NCI-H774 (cell line): ENCODE data around the gene EGLN2.
A peak's percentile ranks its signal among the peaks of the same experiment; 100 is the strongest.
"Not testable (repeated sequence)": the region's sequence is repeated elsewhere in the genome, so short reads cannot be mapped to it uniquely, and the experiment has no call there.

ENCODE experiments used
- DNase-seq: peaks from one replicate; lab custom pipeline; 2025; lab: John Stamatoyannopoulos, UW

EGLN2 gene

DNA sequence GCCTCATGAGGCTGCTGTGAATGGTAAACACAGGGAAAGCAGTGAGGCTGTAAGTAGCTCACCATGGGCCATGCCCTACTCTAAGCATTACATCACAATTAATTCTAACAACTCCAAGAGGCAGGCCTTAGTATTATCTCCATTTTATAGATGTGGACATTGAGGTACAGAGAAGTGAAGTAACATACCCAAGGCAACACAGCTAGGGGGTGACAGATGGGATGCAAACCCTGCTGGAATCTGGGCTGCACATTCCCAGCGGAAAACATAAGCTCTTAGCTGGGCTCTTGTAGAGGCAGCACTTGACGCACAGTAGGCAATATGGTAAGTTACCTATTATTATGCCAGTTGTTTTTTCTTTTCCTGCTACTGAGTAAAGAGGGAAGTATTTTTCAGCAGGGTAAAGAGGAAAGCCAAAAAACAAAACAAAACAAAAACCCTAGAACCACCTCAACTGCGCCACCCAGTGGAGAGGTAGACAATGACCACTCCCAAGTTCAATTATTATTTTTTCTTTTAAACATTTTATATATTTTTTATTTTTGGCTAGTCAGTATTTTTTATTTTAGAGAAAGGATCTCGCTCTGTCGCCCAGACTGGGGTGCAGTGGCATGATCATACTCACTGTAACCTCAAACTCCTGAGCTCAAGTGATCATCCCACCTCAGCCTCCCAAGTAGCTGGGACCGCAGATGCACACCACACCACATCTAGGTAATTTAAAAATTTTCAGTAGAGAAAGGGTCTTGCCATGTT lies 20.7 kb downstream of the EGLN2 start:
- DNase-seq: peak; percentile 3

DNA sequence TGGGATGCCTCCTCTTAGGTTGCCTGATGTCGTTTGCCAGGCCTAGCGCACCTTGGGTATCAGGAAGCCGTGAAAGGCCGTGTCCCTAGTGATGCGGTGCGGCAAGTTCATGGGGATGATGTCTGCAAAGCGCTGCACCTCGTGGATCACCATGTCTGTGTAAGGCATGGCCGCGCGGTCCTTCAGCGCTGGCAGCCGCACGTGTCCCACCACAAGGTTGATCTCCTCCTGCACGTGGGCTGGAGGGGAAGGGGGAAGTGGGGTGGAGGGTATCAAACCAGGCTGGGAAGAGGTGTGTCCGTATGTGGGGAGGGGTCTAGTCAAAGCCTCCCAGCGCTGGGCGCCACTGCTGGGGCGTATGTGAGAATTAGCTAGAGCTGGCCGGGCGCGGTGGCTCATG lies 23.2 kb downstream of the EGLN2 start:
- DNase-seq: no peak

DNA sequence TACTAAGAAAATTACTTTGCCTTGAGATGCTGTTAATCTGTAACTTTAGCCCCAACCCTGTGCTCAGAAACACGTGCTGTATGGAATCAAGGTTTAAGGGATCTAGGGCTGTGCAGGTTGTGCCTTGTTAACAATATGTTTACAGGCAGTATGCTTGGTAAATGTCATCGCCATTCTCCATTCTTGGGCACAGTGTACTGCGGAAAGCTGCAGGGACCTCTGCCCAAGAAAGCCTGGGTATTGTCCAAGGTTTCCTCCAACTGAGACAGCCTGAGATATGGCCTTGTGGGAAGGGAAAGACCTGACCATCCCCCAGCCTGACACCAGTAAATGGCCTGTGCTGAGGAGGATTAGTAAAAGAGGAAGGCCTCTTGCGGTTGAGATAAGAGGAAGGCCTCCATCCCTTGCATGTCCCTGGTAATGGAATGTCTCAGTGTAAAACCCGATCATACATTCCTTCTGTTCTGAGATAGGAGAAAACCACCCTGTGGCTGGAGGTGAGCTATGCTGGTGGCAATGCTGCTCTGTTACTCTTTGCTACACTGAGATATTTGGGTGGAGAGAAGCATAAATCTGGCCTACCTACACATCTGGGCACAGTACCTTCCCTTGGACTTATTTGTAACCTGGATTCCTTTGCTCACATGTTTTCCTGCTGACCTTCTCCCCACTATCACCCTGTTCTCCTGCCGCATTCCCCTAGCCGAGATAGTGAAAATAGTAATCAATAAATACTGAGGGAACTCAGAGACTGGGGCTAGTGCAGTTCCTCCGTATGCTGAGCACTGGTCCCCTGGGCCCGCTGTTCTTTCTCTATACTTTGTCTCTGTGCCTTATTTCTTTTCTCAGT lies 23.9 kb downstream of the EGLN2 start:
- not testable (repeated sequence) for DNase-seq

DNA sequence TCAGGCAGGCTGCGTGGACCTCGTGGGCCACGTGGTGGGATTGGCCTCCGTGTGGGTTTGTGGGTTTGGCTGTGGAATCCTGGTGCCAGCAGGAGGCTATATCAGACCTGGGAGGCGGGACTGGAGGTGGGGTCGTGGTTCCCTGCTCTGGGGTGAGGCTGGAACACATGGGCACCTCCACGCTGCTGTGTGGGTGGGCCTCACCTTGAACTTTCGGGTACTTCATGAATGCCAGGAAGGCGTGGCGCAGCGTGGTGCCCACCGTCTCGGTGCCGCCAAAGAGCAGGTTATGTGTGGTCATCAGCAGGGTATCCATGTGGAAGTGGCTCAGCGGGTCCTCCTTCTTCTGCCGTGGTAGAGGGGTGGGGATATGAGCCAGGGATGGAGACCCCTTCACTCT lies 25.9 kb downstream of the EGLN2 start:
- not testable (repeated sequence) for DNase-seq

DNA sequence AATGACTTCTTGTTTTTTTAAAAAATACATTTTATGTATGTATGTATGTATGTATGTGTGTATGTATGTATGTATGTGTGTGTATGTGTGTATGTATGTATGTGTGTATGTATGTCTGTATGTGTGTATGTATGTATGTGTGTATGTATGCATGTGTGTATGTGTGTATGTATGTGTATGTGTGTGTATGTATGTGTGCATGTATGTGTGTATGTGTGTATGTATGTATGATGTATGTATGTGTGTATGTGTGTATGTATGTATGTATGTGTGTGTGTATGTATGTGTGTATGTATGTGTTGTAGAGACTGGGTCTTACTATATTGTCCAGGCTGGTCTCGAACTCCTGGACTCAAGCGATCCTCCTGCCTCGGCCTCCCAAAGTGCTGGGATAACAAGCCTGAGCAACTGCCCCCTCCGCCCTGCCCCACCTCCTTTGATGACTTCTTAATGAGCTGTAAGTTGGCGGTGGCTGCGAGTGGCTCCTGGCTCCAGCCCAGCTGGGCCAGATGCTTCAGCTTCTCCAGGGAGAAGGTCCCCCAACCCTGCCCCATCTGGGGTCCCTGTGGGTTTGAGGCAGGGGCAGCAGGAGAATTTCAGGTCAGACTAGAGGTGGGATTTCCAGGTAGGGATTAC lies 26.6 kb downstream of the EGLN2 start:
- not testable (repeated sequence) for DNase-seq

DNA sequence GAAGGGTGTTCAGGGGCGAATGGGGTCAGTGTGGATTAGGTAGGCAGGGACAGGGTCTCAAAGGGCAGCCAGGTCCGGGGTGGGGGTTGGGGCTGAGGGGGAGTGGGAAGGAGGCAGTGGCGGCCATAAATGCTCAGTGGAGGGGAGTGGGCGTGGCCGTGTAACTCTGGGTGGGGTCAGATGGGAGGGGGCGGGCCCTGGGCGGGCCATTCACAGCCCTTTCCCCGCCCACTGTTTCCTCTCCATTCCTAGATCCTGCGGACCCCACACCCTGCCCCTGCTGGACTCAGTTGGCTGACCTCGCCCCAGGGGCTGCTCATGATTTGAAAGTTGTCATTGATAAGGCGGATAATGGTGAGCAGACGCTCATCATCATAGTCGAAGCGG lies 27.3 kb downstream of the EGLN2 start:
- DNase-seq: not testable (repeated sequence)

DNA sequence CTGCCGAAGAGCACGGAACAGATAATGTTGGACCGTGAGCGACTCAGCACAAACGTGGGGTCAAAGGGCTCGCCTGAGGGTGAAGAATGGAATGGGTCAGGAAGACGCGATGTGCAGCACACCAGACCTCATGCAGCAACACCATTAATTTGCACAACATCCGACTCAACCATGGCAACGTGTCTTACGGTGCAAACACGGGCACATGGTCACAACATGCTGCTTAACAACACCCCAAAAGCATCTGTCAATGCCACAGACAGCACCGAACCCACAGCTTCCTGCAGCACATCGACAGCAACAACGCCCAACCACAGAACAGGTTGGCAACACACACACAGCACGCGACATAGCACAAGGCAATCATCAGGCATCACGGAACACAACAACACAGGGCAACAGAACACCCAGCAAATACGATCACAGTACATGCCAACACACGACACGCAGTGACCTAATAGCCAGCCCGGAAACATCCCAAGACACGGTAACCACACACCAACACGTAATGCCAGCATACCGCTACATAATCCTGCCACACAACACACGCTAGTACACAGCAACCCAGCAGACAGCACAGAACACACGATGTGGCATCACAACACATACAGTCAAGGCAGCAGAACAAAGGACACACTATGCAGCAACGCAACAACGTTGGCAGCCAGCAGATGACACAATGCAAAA lies 27.9 kb downstream of the EGLN2 start:
- not testable (repeated sequence) for DNase-seq

DNA sequence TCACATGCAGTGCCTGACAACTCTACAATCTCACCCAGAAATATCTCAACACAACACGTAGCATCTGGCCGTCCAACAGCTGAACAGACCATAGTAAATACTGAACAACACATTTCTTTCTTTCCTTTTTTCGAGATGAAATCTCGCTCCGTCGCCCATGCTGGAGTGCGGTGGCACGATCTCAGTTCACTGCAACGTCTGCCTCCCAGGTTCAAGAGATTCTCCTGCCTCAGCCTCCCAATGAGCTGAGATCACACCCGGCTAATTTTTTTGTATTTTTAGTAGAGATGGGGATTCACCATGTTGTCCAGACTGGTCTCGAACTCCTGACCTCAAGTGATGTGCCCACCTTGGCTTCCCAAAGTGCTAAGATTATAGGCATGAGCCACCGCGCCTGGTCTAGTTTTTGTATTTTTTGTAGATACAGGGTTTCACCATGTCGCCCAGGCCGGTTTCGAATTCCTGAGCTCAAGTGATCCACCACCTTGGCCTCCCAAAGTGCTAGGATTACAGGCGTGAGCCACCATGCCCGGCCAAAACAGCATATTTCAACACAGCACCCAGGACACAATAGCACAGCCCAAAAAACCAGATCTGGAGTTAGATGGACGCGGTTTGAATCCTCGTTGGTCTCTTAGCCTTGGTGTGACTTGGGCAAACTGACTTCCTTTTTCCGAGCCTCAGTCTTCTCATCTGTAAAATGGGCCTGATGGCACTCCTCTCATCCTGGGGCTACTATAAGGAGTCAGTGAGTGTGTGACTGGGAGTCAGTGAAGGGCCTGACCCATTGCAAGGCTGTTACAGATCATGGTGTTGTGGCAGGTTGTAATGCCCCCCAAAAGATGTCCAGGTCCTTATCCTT lies 28.6 kb downstream of the EGLN2 start:
- DNase-seq: no peak

DNA sequence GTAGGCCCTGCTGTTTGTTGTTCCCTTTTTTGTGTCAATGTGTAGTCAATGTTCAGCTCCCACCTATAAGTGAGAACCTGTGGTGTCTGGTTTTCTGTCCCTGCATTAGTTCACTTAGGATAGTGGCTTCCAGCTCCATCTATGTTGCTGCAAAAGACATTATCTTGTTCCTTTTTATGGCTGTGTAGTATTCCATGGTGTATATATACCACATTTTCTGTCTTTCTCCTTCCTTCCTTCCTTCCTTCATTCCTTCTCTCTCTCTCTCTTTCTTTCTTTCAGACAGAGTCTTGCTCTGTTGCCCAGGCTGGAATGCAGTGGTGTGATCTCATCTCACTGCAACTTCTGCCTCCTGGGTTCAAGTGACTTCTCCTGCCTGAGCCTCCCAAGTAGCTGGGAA lies 30.2 kb downstream of the EGLN2 start:
- DNase-seq: no peak

DNA sequence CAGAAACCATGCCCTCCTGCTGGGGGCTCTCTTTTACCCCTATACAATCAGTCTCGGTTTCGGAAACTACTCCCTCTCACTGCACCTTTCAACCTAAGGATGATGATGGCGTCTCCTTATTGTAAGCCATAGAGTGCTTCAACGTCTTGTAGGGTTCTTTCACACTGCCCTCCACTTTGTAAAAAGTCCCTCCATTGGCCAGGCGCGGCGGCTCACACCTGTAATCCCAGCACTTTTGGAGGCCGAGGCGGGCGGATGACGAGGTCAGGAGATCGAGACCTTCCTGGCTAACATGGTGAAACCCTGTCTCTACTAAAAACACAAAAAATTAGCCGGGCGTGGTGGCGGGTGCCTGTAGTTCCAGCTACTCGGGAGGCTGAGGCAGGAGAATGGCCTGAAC lies 31.8 kb downstream of the EGLN2 start:
- not testable (repeated sequence) for DNase-seq

DNA sequence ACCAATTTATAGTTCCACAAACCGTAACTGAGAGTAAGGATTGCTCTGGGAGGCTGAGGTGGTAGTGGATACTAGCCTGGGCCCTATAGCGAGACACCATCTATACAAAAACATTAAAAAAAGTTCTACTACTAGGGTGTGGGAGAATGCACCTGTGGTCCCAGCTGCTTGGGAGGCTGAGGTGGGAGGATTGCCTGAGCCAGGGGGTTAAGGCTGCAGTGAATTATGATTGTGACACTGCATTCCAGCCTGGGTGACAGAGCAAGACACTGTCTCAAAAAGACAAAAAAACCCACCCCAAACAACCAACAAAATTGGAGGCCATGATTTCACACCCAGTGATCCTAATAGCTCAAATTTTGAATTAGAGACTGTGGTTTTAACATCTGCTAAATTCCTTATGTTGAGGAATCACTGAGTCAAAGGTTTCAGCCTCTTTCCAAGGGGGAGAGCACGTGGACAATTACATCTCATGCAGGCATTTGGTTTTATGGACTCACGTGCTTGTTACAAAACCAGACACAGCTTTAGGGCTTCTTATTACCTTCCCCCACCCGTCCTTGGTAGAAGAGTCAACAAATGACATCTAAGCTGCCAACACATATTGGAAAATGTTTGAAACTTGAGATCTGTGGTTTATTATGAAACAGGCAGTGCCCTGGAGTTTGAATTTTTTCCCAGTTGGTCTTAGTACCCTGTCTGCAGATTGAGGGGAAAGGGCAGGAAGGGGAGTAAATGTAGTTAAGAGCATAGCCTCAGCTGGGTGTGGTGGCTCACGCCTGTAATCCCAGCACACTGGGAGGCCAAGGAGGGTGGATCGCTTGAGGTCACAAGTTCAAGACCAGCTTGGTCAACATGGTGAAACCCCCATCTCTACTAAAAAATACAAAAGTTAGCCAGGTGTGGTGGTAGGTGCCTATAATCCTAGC lies 32.8 kb downstream of the EGLN2 start:
- no peak for DNase-seq

DNA sequence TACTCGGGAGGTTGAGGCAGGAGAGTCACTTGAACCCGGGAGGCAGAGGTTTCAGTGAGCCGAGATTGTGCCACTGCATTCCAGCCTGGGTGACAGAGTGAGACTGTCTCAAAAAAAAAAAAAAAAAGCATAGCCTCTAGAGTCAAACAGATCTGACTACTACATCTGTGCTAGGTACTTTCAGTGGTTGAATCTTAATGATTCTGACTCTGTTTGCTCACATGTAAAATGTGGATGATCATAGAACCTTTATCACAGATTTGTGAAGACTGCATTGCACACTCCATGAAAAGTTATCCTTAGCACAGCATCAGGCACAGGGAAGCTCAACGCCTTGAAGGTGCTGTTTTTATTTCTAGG lies 33.4 kb downstream of the EGLN2 start:
- not testable (repeated sequence) for DNase-seq

DNA sequence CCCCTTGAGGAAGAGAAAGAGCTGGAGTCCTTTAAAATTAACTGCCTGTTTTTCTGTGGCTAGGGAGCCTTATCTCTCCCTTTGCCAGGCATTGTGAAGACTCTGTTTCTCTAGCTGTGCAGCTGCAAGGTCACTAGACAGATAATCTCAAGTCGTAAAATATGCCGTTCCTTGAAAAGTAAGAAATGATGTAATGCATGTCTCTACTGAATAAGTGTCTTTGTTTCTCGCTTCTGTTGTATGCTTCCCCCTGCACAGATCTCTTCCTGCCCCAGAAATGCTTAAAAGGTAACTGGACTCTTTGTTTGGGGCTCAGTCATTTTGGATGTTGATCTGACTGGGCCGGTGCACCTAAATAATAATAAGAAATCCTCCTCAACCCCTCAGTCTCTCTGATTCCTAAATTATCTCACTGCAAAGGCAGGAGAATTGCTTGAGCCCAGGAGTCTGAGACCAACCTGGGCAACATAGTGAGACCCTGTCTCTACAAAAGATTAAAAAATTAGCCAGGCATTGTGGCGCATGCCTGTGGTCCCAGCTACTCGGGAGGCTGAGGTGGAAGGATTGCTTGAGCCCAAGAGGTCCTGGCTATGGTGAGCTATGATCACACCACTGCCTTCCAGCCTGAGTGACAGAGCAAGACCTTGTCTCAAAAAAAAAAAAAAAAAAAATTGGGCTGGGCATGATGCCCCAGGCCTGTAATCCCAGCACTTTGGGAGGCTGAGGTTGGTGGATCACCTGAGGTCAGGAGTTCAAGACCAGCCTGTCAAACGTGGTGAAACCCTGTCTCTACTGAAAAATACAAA lies 34.9 kb downstream of the EGLN2 start:
- not testable (repeated sequence) for DNase-seq

DNA sequence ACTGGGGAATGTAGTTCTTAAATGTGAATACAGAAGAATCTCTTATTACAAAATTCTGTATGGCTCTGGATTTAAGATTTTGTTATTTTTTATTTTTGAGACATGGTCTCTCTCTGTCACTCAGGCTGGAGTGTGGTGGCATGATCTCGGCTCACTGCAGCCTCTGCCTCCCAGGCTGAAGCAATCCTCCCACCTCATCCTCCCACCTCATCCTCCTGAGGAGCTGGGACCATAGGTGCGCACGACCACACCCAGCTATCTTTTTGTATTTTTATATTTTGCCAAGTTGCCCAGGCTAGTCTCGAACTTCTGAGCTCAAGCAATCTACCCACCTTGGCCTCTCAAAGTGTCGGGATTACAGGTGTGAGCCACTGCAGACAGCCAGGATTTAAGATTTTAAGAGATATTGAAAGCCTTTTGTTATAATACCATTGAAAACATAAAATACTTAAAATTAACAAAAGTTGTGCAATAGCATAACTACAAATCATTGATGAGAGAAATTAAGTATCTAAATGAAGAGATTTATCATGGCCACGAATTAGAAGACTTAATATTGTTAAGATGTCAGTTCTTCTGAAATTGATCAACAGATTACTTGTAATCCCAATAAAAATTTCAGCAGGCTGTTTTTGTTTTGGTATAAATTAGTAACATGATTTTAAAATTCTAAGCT lies 37.9 kb downstream of the EGLN2 start:
- no peak for DNase-seq

DNA sequence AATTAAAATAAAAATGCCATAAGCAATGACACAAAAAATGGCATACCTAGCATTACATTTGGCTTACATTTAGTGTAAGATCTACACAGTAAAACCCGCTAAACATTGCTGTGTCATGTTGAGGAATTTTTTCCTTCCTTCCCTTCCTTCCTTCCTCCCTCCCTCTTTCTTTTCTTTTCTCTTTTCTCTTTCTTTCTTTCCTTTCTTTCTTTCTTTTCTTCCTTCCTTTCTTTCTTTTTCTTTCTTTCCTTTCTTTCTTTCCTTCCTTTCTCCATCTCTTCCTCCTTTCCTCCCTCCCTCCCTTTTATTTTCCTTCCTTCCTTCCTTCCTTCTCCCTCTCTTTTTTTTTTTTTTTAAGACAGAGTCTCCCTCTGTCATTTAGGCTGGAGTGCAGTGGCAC lies 39.5 kb downstream of the EGLN2 start:
- DNase-seq: not testable (repeated sequence)

DNA sequence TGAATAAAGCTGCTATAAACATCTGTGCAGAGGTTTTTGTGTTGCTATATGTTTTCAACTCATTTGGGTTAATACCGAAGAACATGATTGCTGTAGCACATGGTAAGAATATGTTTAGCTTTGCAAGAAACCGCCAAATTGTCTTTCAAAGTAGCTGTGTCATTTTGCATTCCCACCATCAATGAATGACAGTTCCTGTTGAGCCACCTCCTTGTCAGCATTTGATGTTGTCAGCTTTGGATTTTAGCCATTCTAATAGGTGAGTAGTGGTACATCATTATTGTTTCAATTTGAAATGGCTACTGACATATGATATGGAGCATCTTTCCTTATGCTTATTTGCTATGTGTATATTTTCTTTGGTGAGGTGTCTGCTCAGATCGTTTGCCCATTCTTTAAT lies 43.0 kb downstream of the EGLN2 start:
- not testable (repeated sequence) for DNase-seq

DNA sequence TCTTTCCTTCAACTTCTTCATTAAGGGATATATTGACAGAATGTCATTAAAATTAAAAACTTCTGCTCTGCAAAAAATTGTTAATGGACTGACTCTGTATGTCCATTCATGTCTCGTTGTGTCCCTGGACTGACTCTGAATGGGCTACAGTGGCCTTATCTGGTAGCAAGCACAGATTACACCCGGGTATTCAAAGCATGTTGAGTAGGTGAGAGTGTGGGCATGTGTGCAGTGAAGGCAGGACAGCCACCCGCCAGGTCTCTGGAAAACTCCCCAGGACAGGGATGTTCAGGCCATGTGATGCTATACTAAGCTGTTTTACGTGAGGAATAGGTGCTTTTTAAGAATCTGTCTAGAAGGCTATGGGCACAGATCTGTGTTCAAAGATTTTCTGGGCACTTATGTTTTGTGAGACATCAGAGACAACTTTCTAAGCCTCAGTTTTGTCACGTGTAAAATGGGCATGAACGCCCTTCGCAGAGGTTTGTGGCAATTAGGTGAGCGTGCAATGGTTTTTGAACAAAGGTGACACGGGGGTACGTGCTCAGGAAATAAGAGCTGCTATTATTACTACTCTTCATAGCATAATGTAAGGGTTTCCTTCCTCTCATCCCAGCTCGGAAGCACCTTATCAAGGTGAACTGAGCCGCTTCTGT lies 44.1 kb downstream of the EGLN2 start:
- not testable (repeated sequence) for DNase-seq

DNA sequence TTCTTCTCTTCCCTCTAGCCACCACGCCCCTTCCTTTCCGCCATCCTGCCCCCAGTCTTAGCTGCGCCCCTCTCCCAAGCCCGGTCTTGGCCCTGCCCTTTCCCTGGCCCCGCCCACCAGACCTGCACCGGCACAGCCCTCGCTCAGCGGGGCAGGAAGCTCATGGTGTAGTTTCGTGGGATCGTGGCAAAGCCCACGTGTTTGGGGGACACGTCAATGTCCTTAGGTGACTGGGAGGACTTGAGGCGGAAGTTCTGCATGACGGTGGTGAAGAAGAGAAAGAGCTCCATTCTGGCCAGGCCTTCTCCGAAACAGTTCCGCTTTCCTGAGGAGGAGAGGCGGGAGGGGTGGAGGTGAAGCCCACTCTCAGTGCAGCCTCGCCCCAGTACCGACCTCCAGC lies 44.7 kb downstream of the EGLN2 start:
- DNase-seq: not testable (repeated sequence)
